Diencephalon (tissue), 1 donor: Measurements from ENCODE around the gene KCNRG. TPM values are rescaled to one million over a fixed set of nuclear protein-coding genes. Genes with fewer than 3 reads are reported as not detected.
A peak's percentile ranks its signal among the peaks of the same experiment; 100 is the strongest.

ENCODE experiments used
- small RNA-seq: library from RNA; depleted of rRNA; stranded (forward); fragments of <200 nt; gene quantifications from one replicate; pipeline ENCODE3, GENCODE V24; 2014
- total RNA-seq: library from RNA; depleted of rRNA; stranded (reverse); fragments of >200 nt; gene quantifications from one replicate; pipeline ENCODE4 v1.2.3, GENCODE V29; 2014

KCNRG gene
- 14.3 TPM for total RNA-seq

GRCh38 chr13:50015258-50015657 is at the start of gene KCNRG:
Gene KCNRG, plus strand, starts transcription at chr13:50015444. Its CDS starts 50 bp downstream, at chr13:50015494.

GRCh38 chr13:49996951-49997895 is 18.0 kb upstream of the KCNRG start, which contains the start of gene TRIM13:
Gene TRIM13, plus strand, starts transcription at chr13:49997042. Its CDS starts 14,899 bp downstream, at chr13:50011941.

Small RNA genes lying within 50 kb of the gene (small RNA-seq; reads per million reads assigned to genes)
- gene MIR16-1 = 2.3 reads per million, percentile 88 among the genes with 10 or more reads in this experiment
- gene MIR3613 = 0.85 reads per million, percentile 73 among the genes with 10 or more reads in this experiment
- gene RF02105 = not detected
- not detected for gene RF02106
- not detected for gene RF02107
- not detected for gene RF02108

Other genes with a start within 250 kb of the KCNRG start
- gene KPNA3, start 222.8 kb upstream of the KCNRG start, total RNA-seq = 63.9 TPM
- gene SPRYD7, start 79.1 kb upstream of the KCNRG start, total RNA-seq = 19.1 TPM
- 88.1 TPM for gene TRIM13, start 18.4 kb upstream of the KCNRG start, total RNA-seq